HepG2 (cell line): ENCODE measurements around the gene VPS9D1. TPM values are rescaled to one million over a fixed set of nuclear protein-coding genes. Genes with fewer than 3 reads are reported as not detected.

Source experiments
- DPF2 ChIP-seq: sonication (generic); formaldehyde crosslinking; IDR thresholded peaks from 2 replicates; pipeline ENCODE4 v1.4.0; 2020; ENCODE audit warnings: mild to moderate bottlenecking, low read depth, missing genetic modification reagents, borderline replicate concordance
- FOSL2 ChIP-seq: sonication (generic); formaldehyde crosslinking; IDR thresholded peaks from 2 replicates; pipeline ENCODE4 v1.4.0; 2020; ENCODE audit warnings: missing genetic modification reagents
- MED13 ChIP-seq: sonication (generic); formaldehyde crosslinking; IDR thresholded peaks from 2 replicates; pipeline ENCODE4 v1.5.0; 2020; ENCODE audit warnings: missing genetic modification reagents
- MEF2D ChIP-seq: sonication (generic); formaldehyde crosslinking; IDR thresholded peaks from 2 replicates; pipeline ENCODE4 v1.5.1; 2020; ENCODE audit warnings: mild to moderate bottlenecking, missing genetic modification reagents
- MEIS1 ChIP-seq: sonication (generic); formaldehyde crosslinking; IDR thresholded peaks from 2 replicates; pipeline ENCODE4 v1.9.0; 2021; ENCODE audit warnings: mild to moderate bottlenecking, missing genetic modification reagents, moderate library complexity, borderline replicate concordance
- MEIS2 ChIP-seq: sonication (generic); formaldehyde crosslinking; IDR thresholded peaks from 2 replicates; pipeline ENCODE4 v1.9.0; 2021; ENCODE audit warnings: mild to moderate bottlenecking, missing genetic modification reagents
- NBN ChIP-seq: fragments of 450-650 bp; conservative IDR thresholded peaks from 2 replicates; pipeline ENCODE4 v1.6.1; 2017
- NFKB2 ChIP-seq: sonication (generic); formaldehyde crosslinking; IDR thresholded peaks from 2 replicates; pipeline ENCODE4 v1.4.0; 2020; ENCODE audit warnings: missing genetic modification reagents, borderline replicate concordance
- RARG ChIP-seq: sonication (generic); formaldehyde crosslinking; IDR thresholded peaks from 2 replicates; pipeline ENCODE4 v1.4.0; 2020; ENCODE audit warnings: low read depth, mild to moderate bottlenecking, missing genetic modification reagents
- SIN3A ChIP-seq: IDR thresholded peaks from 2 replicates; pipeline ENCODE4 v1.6.1; 2011; ENCODE audit warnings: low read depth, mild to moderate bottlenecking, control low read depth, low read length, borderline replicate concordance
- SSRP1 ChIP-seq: IDR thresholded peaks from 2 replicates; pipeline ENCODE4 v1.6.1; 2016; ENCODE audit warnings: control low read depth
- U2AF1 ChIP-seq: fragments of 200-400 bp; formaldehyde crosslinking; optimal IDR thresholded peaks from 2 replicates; pipeline ENCODE3; 2017; ENCODE audit warnings: mild to moderate bottlenecking, low read depth, low read length
- YEATS2 ChIP-seq: sonication (generic); formaldehyde crosslinking; IDR thresholded peaks from 2 replicates; pipeline ENCODE4 v1.4.0; 2020; ENCODE audit warnings: missing genetic modification reagents, borderline replicate concordance
- ZNF12 ChIP-seq: sonication (generic); formaldehyde crosslinking; IDR thresholded peaks from 2 replicates; pipeline ENCODE4 v1.5.0; 2020; ENCODE audit warnings: missing genetic modification reagents
- ZNF350 ChIP-seq: sonication (generic); formaldehyde crosslinking; IDR thresholded peaks from 2 replicates; pipeline ENCODE4 v1.4.0; 2020; ENCODE audit warnings: mild to moderate bottlenecking, low read depth, missing genetic modification reagents, borderline replicate concordance
- polyA plus RNA-seq, 8 experiments: library from polyadenylated mRNA; depleted of rRNA in 3 of 8; stranded (reverse) in 7 of 8; unstranded in 1 of 8; fragments of >200 nt; fragmentation: Illumina TruSeq in 4 of 8; extraction: Trizol in 4 of 8; gene quantifications; 2 replicates each; pipeline versions ENCODE4 v1.2.1 to v1.2.3, GENCODE V29; 2011 to 2016; ENCODE audit warnings: low read depth in 4 of 8, missing spikeins in 1 of 8, mixed read lengths in 1 of 8; ENCODE audit not compliant: insufficient read depth in 1 of 8
- total RNA-seq, 5 experiments: library from RNA; depleted of rRNA; stranded (reverse); fragments of >200 nt; fragmentation: Illumina TruSeq; extraction: Trizol; gene quantifications; 2 replicates each; pipeline ENCODE4 v1.2.3, GENCODE V29; 2016; ENCODE audit warnings: low read depth in 1 of 5
- TF ChIP-seq, protein P1 (sequence below): sonication (generic); formaldehyde crosslinking; conservative IDR thresholded peaks from 2 replicates; pipeline ENCODE4 v1.4.0; 2020; ENCODE audit warnings: missing genetic modification reagents
- TF ChIP-seq, protein P2 (sequence below): sonication (generic); formaldehyde crosslinking; IDR thresholded peaks from 2 replicates; pipeline ENCODE4 v1.4.0; 2020; ENCODE audit warnings: missing genetic modification reagents
- TF ChIP-seq, protein P3 (sequence below), 2 experiments: sonication (generic) in 1 of 2; formaldehyde crosslinking in 1 of 2; IDR thresholded peaks; 2 replicates each; pipeline versions ENCODE4 v1.6.1 to v1.9.0; 2014 to 2022; ENCODE audit warnings: antibody characterized with exemption in 1 of 2, borderline replicate concordance in 1 of 2, inconsistent platforms in 1 of 2, low read depth in 1 of 2, missing genetic modification reagents in 1 of 2

The VPS9D1 gene
- total and polyA plus RNA-seq, 2 of the 13 experiments (the other 11 are each of a cell fraction or from before 2014, with no cell fraction given): 10.1 to 13.2 TPM

DNA sequence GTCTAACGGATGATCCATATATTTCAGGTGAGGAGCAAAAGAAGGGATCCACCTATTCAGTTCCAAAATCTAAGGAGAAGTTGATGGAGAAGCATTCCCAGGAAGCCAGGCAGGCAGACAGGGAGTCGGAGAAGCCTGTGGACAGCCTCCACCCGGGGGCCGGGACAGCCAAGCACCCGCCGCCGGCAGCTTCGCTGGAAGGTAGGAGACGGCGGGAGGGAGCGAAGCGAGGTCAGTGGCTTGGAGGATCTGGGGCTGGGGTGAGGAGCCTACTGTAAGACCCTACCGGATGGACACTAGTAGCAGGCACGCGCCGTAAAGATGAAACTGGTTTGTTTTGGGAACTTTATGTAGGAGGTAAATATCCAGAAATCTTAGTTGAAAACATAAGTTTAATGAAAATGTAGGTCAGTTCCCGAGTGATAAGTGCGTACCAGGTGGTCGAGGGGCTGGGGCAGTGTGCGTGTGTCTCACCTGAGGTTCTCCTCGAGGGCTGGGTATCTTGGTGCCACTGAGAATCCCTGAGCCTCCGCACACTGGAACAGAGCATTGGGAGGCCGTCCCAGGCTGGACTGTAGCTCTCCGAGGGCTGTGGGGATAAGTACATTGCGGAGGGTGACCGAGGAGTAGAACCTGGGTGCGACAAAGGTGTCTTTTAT lies 62.3 kb downstream of the VPS9D1 start (continued):
- TF ChIP-seq, protein P1, sequence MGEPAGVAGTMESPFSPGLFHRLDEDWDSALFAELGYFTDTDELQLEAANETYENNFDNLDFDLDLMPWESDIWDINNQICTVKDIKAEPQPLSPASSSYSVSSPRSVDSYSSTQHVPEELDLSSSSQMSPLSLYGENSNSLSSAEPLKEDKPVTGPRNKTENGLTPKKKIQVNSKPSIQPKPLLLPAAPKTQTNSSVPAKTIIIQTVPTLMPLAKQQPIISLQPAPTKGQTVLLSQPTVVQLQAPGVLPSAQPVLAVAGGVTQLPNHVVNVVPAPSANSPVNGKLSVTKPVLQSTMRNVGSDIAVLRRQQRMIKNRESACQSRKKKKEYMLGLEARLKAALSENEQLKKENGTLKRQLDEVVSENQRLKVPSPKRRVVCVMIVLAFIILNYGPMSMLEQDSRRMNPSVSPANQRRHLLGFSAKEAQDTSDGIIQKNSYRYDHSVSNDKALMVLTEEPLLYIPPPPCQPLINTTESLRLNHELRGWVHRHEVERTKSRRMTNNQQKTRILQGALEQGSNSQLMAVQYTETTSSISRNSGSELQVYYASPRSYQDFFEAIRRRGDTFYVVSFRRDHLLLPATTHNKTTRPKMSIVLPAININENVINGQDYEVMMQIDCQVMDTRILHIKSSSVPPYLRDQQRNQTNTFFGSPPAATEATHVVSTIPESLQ: no peak
- TF ChIP-seq, protein P2, sequence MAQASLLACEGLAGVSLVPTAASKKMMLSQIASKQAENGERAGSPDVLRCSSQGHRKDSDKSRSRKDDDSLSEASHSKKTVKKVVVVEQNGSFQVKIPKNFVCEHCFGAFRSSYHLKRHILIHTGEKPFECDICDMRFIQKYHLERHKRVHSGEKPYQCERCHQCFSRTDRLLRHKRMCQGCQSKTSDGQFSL: no peak
- TF ChIP-seq MEF2D (CRISPR knock-in tag) (0 out of 2 replicates have a peak, but pooled peaks have one; percentile 24), NBN (no peak), FOSL2 (CRISPR knock-in tag) (no peak), ZNF12 (CRISPR knock-in tag) (no peak), U2AF1 (no peak), MEIS1 (CRISPR knock-in tag) (0 out of 2 replicates have a peak, but pooled peaks have one; percentile 15), MEIS2 (CRISPR knock-in tag) (no peak), YEATS2 (CRISPR knock-in tag) (no peak), SIN3A (no peak), RARG (CRISPR knock-in tag) (no peak), SSRP1 (CRISPR knock-in tag) (no peak), DPF2 (no peak), NFKB2 (0 out of 2 replicates have a peak, but pooled peaks have one; percentile 17), MED13 (peak; percentile 10; the same call in 1 of the 2 replicates), ZNF350 (peak; percentile 17; the same call in 1 of the 2 replicates)
- TF ChIP-seq, protein P3, sequence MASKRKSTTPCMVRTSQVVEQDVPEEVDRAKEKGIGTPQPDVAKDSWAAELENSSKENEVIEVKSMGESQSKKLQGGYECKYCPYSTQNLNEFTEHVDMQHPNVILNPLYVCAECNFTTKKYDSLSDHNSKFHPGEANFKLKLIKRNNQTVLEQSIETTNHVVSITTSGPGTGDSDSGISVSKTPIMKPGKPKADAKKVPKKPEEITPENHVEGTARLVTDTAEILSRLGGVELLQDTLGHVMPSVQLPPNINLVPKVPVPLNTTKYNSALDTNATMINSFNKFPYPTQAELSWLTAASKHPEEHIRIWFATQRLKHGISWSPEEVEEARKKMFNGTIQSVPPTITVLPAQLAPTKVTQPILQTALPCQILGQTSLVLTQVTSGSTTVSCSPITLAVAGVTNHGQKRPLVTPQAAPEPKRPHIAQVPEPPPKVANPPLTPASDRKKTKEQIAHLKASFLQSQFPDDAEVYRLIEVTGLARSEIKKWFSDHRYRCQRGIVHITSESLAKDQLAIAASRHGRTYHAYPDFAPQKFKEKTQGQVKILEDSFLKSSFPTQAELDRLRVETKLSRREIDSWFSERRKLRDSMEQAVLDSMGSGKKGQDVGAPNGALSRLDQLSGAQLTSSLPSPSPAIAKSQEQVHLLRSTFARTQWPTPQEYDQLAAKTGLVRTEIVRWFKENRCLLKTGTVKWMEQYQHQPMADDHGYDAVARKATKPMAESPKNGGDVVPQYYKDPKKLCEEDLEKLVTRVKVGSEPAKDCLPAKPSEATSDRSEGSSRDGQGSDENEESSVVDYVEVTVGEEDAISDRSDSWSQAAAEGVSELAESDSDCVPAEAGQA (IDR thresholded peaks at IDR 0.05; ENCODE audit: low read depth): no peak
- TF ChIP-seq, protein P3 (CRISPR knock-in tag; IDR thresholded peaks at IDR 0.05; ENCODE audit: borderline replicate concordance): no peak
